ENCODE measurements around the gene ING5.
"Not testable (repeated sequence)": the region's sequence is repeated elsewhere in the genome, so short reads cannot be mapped to it uniquely, and the experiment has no call there.

Gene ING5

GRCh38 chr2:241730671-241731293 lies 28.9 kb downstream of the ING5 start:
- Histone ChIP-seq H3K4me1 (peaks cover 0 to 14% (median 9%) of the 10 kb centered on the region in 4 donors), H3K4me3 (no peak overlapping the region), H3K27ac (no peak overlapping the region), H3K9me3 (no peaks in the 10 kb centered on the region), H3K36me3 (peaks cover 3 to 26% (median 8%) of the 10 kb centered on the region in 3 donors), H3K27me3 (no peaks in the 10 kb centered on the region)
- DNase-seq = no peak
- no peak for TF ChIP-seq CTCF (IDR thresholded peaks at IDR 0.05)
- intact Hi-C loops (cut with DNase I; ENCODE audit: low total_unique reads) = loop anchor here (5.0 kb wide), 1 partner anchor 43 kb away; the partner anchor contains the start of gene DTYMK

- not testable (repeated sequence) for H3K9me3 ChIP-seq, H3K27me3 ChIP-seq, H3K27ac ChIP-seq
- DNase-seq = peak in 1 of 2 donors; percentile 49
- peak overlapping the region in 1 of 2 donors; percentile 29 for H3K4me3 ChIP-seq
- peaks cover 0 to 11% (median 0%) of the 10 kb centered on the region in 3 donors for H3K36me3 ChIP-seq
- TF ChIP-seq CTCF (IDR thresholded peaks at IDR 0.05) = peak; percentile 59 to 67
- intact Hi-C loops (cut with DNase I; ENCODE audit: low total_unique reads) = loop anchor here (5.0 kb wide), 1 partner anchor 45 kb away; the partner anchor contains the start of gene DTYMK
- peaks cover 0 to 17% (median 13%) of the 10 kb centered on the region in 4 donors for H3K4me1 ChIP-seq
These were observed 30.8 kb downstream of the ING5 start for GRCh38 chr2:241732513-241733186.

- peaks cover 0 to 17% (median 13%) of the 10 kb centered on the region in 4 donors for H3K4me1 ChIP-seq
- no peak for TF ChIP-seq CTCF (IDR thresholded peaks at IDR 0.05)
- intact Hi-C loops (cut with DNase I; ENCODE audit: low total_unique reads) = loop anchor here (5.0 kb wide), 1 partner anchor 46 kb away; the partner anchor contains the start of gene DTYMK
- no peaks in the 10 kb centered on the region for H3K9me3 ChIP-seq
- H3K36me3 ChIP-seq = peaks cover 0 to 9% (median 0%) of the 10 kb centered on the region in 3 donors
- no peaks in the 10 kb centered on the region for H3K27me3 ChIP-seq
- peak overlapping the region; percentile 95 to 96 for H3K4me3 ChIP-seq
- no peak for DNase-seq
- H3K27ac ChIP-seq = peak overlapping the region; percentile 84 to 87
These were observed 31.8 kb downstream of the ING5 start for GRCh38 chr2:241733391-241734207.

GRCh38 chr2:241734208-241734466 lies 32.3 kb downstream of the ING5 start:
- Histone ChIP-seq H3K9me3 (no peaks in the 10 kb centered on the region), H3K4me3 (peak overlapping the region; percentile 95 to 96), H3K27me3 (no peaks in the 10 kb centered on the region), H3K4me1 (peaks cover 0 to 17% (median 13%) of the 10 kb centered on the region in 4 donors), H3K36me3 (peaks cover 0 to 12% (median 0%) of the 10 kb centered on the region in 3 donors), H3K27ac (peak overlapping the region; percentile 84 to 87)
- intact Hi-C loops (cut with DNase I; ENCODE audit: low total_unique reads) = loop anchor here (5.0 kb wide), 1 partner anchor 47 kb away; the partner anchor contains the start of gene DTYMK
- TF ChIP-seq CTCF (IDR thresholded peaks at IDR 0.05) = no peak
- no peak for DNase-seq

GRCh38 chr2:241734467-241735208 lies 32.8 kb downstream of the ING5 start, which contains the start of gene D2HGDH:
Gene D2HGDH (plus strand): TSS chr2:241734630. CDS start chr2:241735225, 595 bp downstream.
- no peak for TF ChIP-seq CTCF (IDR thresholded peaks at IDR 0.05)
- Histone ChIP-seq H3K36me3 (peaks cover 0 to 12% (median 0%) of the 10 kb centered on the region in 3 donors), H3K4me3 (peak within 1 kb of the TSS; percentile 95 to 96), H3K27me3 (no peaks in the 10 kb centered on the region), H3K27ac (peak within 1 kb of the TSS; percentile 84 to 87), H3K4me1 (peaks cover 0 to 17% (median 13%) of the 10 kb centered on the region in 4 donors), H3K9me3 (no peaks in the 10 kb centered on the region)
- intact Hi-C loops (cut with DNase I; ENCODE audit: low total_unique reads) = loop anchor here (5.0 kb wide), 1 partner anchor 47 kb away; the partner anchor contains the start of gene DTYMK
- DNase-seq = peak; percentile 91 to 96

Measured in tibial artery (tissue), 4 donors.